HG02610 (cell line): ENCODE results near the gene IL18RAP.

Experiments used
- ATAC-seq: cut with Tn5 transposase; IDR thresholded peaks from one replicate; pipeline ENCODE4 v1.9.1; 2021; ENCODE audit warnings: mild to moderate bottlenecking, moderate library complexity; ENCODE audit not compliant: unreplicated experiment

Gene IL18RAP

GRCh38 chr2:102492006-102492405 lies 69.0 kb downstream of the IL18RAP start:
- no peak for ATAC-seq

- ATAC-seq, result no peak
These were observed 71.6 kb downstream of the IL18RAP start for GRCh38 chr2:102494570-102494969.

- no peak for ATAC-seq
These were observed 75.5 kb downstream of the IL18RAP start for GRCh38 chr2:102498414-102498813.

GRCh38 chr2:102499558-102499957 lies 76.6 kb downstream of the IL18RAP start:
- ATAC-seq, result no peak
